K562 (cell line): ENCODE measurements around the gene ACBD4. TPM values are rescaled to one million over a fixed set of nuclear protein-coding genes. Genes with fewer than 3 reads are reported as not detected.
A peak's percentile ranks its signal among the peaks of the same experiment; 100 is the strongest.

Experiments
- ARHGAP35 ChIP-seq: fragments of 450-650 bp; IDR thresholded peaks from 2 replicates; pipeline ENCODE4 v1.6.1; 2018; ENCODE audit not compliant: partially characterized antibody
- BACH1 ChIP-seq: fragments of 200-800 bp; sonication (Bioruptor generic); IDR thresholded peaks from 2 replicates; pipeline ENCODE4 v1.6.1; 2016; ENCODE audit warnings: missing genetic modification characterization, missing compliant biosample characterization
- BHLHE40 ChIP-seq: IDR thresholded peaks from 2 replicates; pipeline ENCODE4 v1.6.1; 2011; ENCODE audit warnings: low read length, improper control_type of control experiment
- CBFA2T2 ChIP-seq: fragments of 450-650 bp; conservative IDR thresholded peaks from 2 replicates; pipeline ENCODE4 v1.6.1; 2017; ENCODE audit warnings: mild to moderate bottlenecking
- CHD2 ChIP-seq: IDR thresholded peaks from 2 replicates; pipeline ENCODE4 v1.6.1; 2011; ENCODE audit warnings: low read depth, low read length
- CTBP1 ChIP-seq: fragments of 450-650 bp; IDR thresholded peaks from 2 replicates; pipeline ENCODE4 v1.6.1; 2016; ENCODE audit warnings: borderline replicate concordance
- ESRRB ChIP-seq: fragments of 250-450 bp; sonication (Bioruptor Pico); IDR thresholded peaks from 2 replicates; pipeline ENCODE4 v1.5.0; 2020; ENCODE audit warnings: mild to moderate bottlenecking, moderate library complexity, borderline replicate concordance
- MEIS2 ChIP-seq: fragments of 450-650 bp; IDR thresholded peaks from 2 replicates; pipeline ENCODE4 v1.6.1; 2014; ENCODE audit warnings: mild to moderate bottlenecking; ENCODE audit not compliant: partially characterized antibody
- PHTF2 ChIP-seq: fragments of 250-450 bp; sonication (Bioruptor Pico); IDR thresholded peaks from 2 replicates; pipeline ENCODE4 v1.5.0; 2021; ENCODE audit warnings: mild to moderate bottlenecking
- ZNF274 ChIP-seq: IDR thresholded peaks from 2 replicates; pipeline ENCODE4 v1.6.1; 2011; ENCODE audit warnings: low read depth, mild to moderate bottlenecking, low read length, moderate library complexity, borderline replicate concordance
- ZNF717 ChIP-seq: fragments of 250-450 bp; sonication (Bioruptor Pico); IDR thresholded peaks from 2 replicates; pipeline ENCODE4 v1.5.0; 2021
- polyA plus RNA-seq, 8 experiments: library from polyadenylated mRNA; depleted of rRNA in 4 of 8; stranded (reverse) in 5 of 8; unstranded in 3 of 8; fragments of >200 nt; fragmentation: Nextera tagmentation in 2 of 8; fragmentation: Illumina TruSeq in 1 of 8; extraction: Ambion mirVana in 2 of 8; extraction: Trizol in 1 of 8; gene quantifications; 2 replicates each; pipeline versions ENCODE4 v1.2.1 to v1.2.3, GENCODE V29; 2011 to 2014; ENCODE audit warnings: inconsistent platforms in 1 of 8, missing spikeins in 1 of 8
- total RNA-seq, 7 experiments: library from RNA; depleted of rRNA in 6 of 7; stranded (reverse); fragments of >200 nt in 6 of 7; fragmentation: Illumina TruSeq in 2 of 7; extraction: Trizol in 2 of 7; gene quantifications; 2 replicates each; pipeline versions ENCODE4 v1.2.1 to v1.2.3, GENCODE V29; 2011 to 2021; ENCODE audit warnings: low replicate concordance in 1 of 7
- TF ChIP-seq, protein P1 (sequence below), 2 experiments: fragments of 450-650 bp; formaldehyde crosslinking in 1 of 2; IDR thresholded peaks; 2 replicates each; pipeline versions ENCODE4 v1.4.0 to v1.6.1; 2014 to 2020; ENCODE audit warnings: mild to moderate bottlenecking in 2 of 2, borderline replicate concordance in 1 of 2, low read depth in 1 of 2
- TF ChIP-seq, protein P2 (sequence below): fragments of 450-650 bp; IDR thresholded peaks from 2 replicates; pipeline ENCODE4 v1.6.1; 2014; ENCODE audit warnings: low read depth, mild to moderate bottlenecking, moderate library complexity, borderline replicate concordance
- TF ChIP-seq, protein P3 (sequence below): fragments of 450-650 bp; conservative IDR thresholded peaks from 2 replicates; pipeline ENCODE4 v1.6.1; 2016; ENCODE audit warnings: missing genetic modification characterization, low read depth, mild to moderate bottlenecking, control low read depth, missing compliant biosample characterization
- TF ChIP-seq, protein P4 (sequence below): fragments of 450-650 bp; IDR thresholded peaks from 2 replicates; pipeline ENCODE4 v1.6.1; 2016; ENCODE audit warnings: low read depth, mild to moderate bottlenecking, moderate library complexity

Gene ACBD4
- total and polyA plus RNA-seq, 9 of the 15 experiments (the other 6 are each of a cell fraction or from before 2014, with no cell fraction given): 0.14 to 6.9 (median 4.6) TPM

DNA sequence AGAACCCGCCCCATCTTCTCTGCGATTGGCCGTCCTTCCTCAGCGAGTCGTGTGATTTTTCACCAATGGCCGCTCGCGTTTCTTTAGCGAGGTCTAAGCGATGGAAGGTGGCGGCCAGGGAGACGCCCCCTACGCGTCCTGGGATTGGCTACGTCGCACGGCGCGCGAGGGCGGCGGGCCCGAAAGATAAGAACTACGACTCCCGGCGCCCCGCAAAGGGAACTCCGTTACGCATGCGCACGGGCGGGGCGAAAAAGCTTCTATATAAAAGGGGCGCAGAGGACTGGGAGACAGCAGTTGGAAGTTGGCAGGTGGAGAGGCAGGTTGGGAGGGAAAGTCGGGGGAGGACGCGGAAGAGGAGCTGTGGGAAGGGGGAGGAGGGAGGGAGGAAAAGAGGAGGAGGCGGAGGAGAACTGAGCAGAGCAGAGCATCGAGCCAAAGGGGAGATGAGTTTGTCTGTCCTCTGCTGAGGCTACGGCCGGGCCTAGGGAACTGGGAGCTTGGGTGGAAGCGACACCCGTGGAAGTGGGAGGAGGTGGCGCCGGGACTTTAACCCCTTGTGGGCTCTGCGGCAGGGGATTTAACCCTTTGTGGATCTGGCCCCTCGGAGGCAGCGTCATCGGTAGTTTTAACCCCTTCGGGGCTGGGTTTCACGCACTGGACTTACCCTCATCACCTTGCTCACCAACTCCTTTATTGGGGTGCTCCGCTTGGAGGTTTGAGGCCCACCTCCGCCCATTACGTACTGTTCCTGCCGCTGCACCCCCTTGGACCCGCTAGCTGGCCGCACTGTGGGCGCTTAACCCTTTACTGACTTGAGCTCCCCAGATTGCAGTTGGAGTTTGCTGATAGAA is 12.9 kb downstream of the ACBD4 start, which contains the start of gene HEXIM1 (continued):
- TF ChIP-seq, protein P1, sequence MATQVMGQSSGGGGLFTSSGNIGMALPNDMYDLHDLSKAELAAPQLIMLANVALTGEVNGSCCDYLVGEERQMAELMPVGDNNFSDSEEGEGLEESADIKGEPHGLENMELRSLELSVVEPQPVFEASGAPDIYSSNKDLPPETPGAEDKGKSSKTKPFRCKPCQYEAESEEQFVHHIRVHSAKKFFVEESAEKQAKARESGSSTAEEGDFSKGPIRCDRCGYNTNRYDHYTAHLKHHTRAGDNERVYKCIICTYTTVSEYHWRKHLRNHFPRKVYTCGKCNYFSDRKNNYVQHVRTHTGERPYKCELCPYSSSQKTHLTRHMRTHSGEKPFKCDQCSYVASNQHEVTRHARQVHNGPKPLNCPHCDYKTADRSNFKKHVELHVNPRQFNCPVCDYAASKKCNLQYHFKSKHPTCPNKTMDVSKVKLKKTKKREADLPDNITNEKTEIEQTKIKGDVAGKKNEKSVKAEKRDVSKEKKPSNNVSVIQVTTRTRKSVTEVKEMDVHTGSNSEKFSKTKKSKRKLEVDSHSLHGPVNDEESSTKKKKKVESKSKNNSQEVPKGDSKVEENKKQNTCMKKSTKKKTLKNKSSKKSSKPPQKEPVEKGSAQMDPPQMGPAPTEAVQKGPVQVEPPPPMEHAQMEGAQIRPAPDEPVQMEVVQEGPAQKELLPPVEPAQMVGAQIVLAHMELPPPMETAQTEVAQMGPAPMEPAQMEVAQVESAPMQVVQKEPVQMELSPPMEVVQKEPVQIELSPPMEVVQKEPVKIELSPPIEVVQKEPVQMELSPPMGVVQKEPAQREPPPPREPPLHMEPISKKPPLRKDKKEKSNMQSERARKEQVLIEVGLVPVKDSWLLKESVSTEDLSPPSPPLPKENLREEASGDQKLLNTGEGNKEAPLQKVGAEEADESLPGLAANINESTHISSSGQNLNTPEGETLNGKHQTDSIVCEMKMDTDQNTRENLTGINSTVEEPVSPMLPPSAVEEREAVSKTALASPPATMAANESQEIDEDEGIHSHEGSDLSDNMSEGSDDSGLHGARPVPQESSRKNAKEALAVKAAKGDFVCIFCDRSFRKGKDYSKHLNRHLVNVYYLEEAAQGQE (IDR thresholded peaks at IDR 0.05; ENCODE audit: borderline replicate concordance): no peak
- TF ChIP-seq, protein P1 (CRISPR knock-in tag; IDR thresholded peaks at IDR 0.05; ENCODE audit: low read depth): peak; percentile 71; the same call in 1 of the 2 replicates
- no peak for TF ChIP-seq BHLHE40
- peak; percentile 96 for TF ChIP-seq PHTF2 (CRISPR knock-in tag)
- TF ChIP-seq ARHGAP35: peak; percentile 84
- TF ChIP-seq, protein P2, sequence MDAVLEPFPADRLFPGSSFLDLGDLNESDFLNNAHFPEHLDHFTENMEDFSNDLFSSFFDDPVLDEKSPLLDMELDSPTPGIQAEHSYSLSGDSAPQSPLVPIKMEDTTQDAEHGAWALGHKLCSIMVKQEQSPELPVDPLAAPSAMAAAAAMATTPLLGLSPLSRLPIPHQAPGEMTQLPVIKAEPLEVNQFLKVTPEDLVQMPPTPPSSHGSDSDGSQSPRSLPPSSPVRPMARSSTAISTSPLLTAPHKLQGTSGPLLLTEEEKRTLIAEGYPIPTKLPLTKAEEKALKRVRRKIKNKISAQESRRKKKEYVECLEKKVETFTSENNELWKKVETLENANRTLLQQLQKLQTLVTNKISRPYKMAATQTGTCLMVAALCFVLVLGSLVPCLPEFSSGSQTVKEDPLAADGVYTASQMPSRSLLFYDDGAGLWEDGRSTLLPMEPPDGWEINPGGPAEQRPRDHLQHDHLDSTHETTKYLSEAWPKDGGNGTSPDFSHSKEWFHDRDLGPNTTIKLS: peak; percentile 86
- TF ChIP-seq CHD2: no peak
- peak; percentile 83 for TF ChIP-seq CTBP1
- TF ChIP-seq CBFA2T2: 0 out of 2 replicates have a peak, but pooled peaks have one; percentile 4
- 0 out of 2 replicates have a peak, but pooled peaks have one; percentile 53 for TF ChIP-seq ZNF274
- TF ChIP-seq MEIS2: peak; percentile 92
- TF ChIP-seq ESRRB (CRISPR knock-in tag): peak; percentile 89
- peak; percentile 90; the same call in 1 of the 2 replicates for TF ChIP-seq ZNF717 (CRISPR knock-in tag)
- 0 out of 2 replicates have a peak, but pooled peaks have one; percentile 12 for TF ChIP-seq BACH1 (tag)
- TF ChIP-seq, protein P3, sequence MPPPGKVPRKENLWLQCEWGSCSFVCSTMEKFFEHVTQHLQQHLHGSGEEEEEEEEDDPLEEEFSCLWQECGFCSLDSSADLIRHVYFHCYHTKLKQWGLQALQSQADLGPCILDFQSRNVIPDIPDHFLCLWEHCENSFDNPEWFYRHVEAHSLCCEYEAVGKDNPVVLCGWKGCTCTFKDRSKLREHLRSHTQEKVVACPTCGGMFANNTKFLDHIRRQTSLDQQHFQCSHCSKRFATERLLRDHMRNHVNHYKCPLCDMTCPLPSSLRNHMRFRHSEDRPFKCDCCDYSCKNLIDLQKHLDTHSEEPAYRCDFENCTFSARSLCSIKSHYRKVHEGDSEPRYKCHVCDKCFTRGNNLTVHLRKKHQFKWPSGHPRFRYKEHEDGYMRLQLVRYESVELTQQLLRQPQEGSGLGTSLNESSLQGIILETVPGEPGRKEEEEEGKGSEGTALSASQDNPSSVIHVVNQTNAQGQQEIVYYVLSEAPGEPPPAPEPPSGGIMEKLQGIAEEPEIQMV (tag): no peak
- TF ChIP-seq, protein P4, sequence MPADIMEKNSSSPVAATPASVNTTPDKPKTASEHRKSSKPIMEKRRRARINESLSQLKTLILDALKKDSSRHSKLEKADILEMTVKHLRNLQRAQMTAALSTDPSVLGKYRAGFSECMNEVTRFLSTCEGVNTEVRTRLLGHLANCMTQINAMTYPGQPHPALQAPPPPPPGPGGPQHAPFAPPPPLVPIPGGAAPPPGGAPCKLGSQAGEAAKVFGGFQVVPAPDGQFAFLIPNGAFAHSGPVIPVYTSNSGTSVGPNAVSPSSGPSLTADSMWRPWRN: peak; percentile 25; the same call in 1 of the 2 replicates
